AG09319 (cell line): Measurements from ENCODE around the gene KIF26B.

Experiments used
- DNase-seq: peaks from one replicate; pipeline ENCODE4 v3.0.0-alpha.2; 2010; ENCODE audit warnings: low read depth; ENCODE audit errors: extremely low read depth
- TF ChIP-seq, protein P1 (sequence below): IDR thresholded peaks from 2 replicates; pipeline ENCODE4 v1.5.1; 2011; ENCODE audit warnings: low read depth, mild to moderate bottlenecking, inconsistent platforms, low read length, moderate library complexity

KIF26B gene

GRCh38 chr1:245153081-245153551 is 1.7 kb upstream of the KIF26B start:
- DNase-seq: peak; percentile 31
- TF ChIP-seq, protein P1, sequence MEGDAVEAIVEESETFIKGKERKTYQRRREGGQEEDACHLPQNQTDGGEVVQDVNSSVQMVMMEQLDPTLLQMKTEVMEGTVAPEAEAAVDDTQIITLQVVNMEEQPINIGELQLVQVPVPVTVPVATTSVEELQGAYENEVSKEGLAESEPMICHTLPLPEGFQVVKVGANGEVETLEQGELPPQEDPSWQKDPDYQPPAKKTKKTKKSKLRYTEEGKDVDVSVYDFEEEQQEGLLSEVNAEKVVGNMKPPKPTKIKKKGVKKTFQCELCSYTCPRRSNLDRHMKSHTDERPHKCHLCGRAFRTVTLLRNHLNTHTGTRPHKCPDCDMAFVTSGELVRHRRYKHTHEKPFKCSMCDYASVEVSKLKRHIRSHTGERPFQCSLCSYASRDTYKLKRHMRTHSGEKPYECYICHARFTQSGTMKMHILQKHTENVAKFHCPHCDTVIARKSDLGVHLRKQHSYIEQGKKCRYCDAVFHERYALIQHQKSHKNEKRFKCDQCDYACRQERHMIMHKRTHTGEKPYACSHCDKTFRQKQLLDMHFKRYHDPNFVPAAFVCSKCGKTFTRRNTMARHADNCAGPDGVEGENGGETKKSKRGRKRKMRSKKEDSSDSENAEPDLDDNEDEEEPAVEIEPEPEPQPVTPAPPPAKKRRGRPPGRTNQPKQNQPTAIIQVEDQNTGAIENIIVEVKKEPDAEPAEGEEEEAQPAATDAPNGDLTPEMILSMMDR: peak; percentile 67

GRCh38 chr1:245153552-245154428 is 995 bp upstream of the KIF26B start:
- no peak for DNase-seq

GRCh38 chr1:245155272-245156040 is 671 bp downstream of the KIF26B start:
- DNase-seq: no peak
- TF ChIP-seq, protein P1: peak; percentile 0; the same call in 1 of the 2 replicates

More at GRCh38 chr1:245153552-245154428, 995 bp upstream of the KIF26B start:
- TF ChIP-seq, protein P1: no peak

- peak; percentile 43 for DNase-seq
- TF ChIP-seq, protein P1: peak; percentile 63
These were observed 1.4 kb downstream of the KIF26B start for GRCh38 chr1:245156041-245156735.

GRCh38 chr1:245156736-245157505 is 2.1 kb downstream of the KIF26B start:
- TF ChIP-seq, protein P1: no peak
- no peak for DNase-seq

DNA sequence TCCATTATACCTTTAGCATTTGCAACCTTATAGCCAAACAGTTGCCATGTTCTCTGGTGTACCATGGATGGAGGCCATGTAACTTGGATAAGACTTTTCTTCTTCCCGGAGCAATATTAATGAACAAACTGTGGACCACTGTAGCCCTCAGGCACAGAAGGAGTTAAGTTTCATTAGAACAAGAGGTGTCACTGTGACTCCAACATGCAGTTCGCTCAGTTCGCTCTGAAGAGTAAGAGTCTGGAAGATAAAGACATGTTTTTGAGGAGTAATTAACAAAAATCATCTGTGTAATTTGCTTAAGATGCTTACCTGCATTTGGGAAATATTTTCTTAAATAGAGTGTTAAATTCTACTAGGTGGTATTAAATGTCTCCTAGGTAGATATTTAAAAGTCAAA is 4.1 kb downstream of the KIF26B start:
- no peak for DNase-seq
- TF ChIP-seq, protein P1: no peak
